Panc1 (cell line): ENCODE results near the gene LRMDA. TPM values are rescaled to one million over a fixed set of nuclear protein-coding genes. Genes with fewer than 3 reads are reported as not detected.

Experiments used
- ATAC-seq: fragments of 200-7000 bp; cut with Tn5 transposase; 2 replicates; pipeline ENCODE4 v1.9.1; 2020; ENCODE audit warnings: mild to moderate bottlenecking, moderate library complexity
- BruUV-seq: library from RNA; stranded (reverse); fragments of 400-500 nt; replicated peaks from 2 replicates; lab custom pipeline; 2021; lab: Mats Ljungman, UMichigan
- CTCF ChIA-PET: fragments of 300-600 bp; sonication (Branson Sonifier 250); formaldehyde crosslinking; loops from one replicate; lab custom pipeline; 2022; ENCODE audit warnings: antibody characterized with exemption; lab: Charles Lee
- POLR2A ChIA-PET: fragments of 300-600 bp; sonication (Branson Sonifier 250); formaldehyde crosslinking; loops from one replicate; lab custom pipeline; 2022; ENCODE audit warnings: antibody characterized with exemption; lab: Charles Lee
- DNase-seq: peaks from one replicate; pipeline ENCODE4 v3.0.0-alpha.2; 2010; ENCODE audit warnings: low read depth, low spot score
- H3K27ac ChIP-seq: 2 replicates; pipeline ENCODE4 v1.5.1; 2011; ENCODE audit warnings: mild to moderate bottlenecking, low read length, inconsistent platforms
- H3K27me3 ChIP-seq: fragments of 200-500 bp; sonication (Bioruptor generic); 2 replicates; pipeline ENCODE4 v1.6.0; 2014; ENCODE audit warnings: low read length, inconsistent platforms; ENCODE audit not compliant: control insufficient read depth, insufficient read depth
- H3K36me3 ChIP-seq: fragments of 200-500 bp; sonication (Bioruptor generic); 2 replicates; pipeline ENCODE4 v1.5.1; 2014; ENCODE audit warnings: inconsistent platforms, mild to moderate bottlenecking, low read length, moderate library complexity; ENCODE audit not compliant: control insufficient read depth, insufficient read depth
- H3K4me1 ChIP-seq: 2 replicates; pipeline ENCODE4 v1.5.1; 2011; ENCODE audit warnings: inconsistent platforms, mild to moderate bottlenecking, low read length, moderate library complexity; ENCODE audit not compliant: control insufficient read depth, insufficient read depth
- H3K4me3 ChIP-seq, 2 experiments: 2 replicates each; pipeline ENCODE4 v1.5.1; 2011 to 2012; ENCODE audit warnings: low read depth in 2 of 2, low read length in 2 of 2, mild to moderate bottlenecking in 2 of 2, inconsistent platforms in 1 of 2, moderate library complexity in 1 of 2
- H3K9me3 ChIP-seq: fragments of 200-500 bp; sonication (Bioruptor generic); 2 replicates; pipeline ENCODE4 v1.5.1; 2014; ENCODE audit warnings: low read depth, mild to moderate bottlenecking, inconsistent platforms, low read length, moderate library complexity; ENCODE audit not compliant: control insufficient read depth, insufficient read depth
- POLR2AphosphoS5 ChIP-seq: IDR thresholded peaks from 2 replicates; pipeline ENCODE4 v1.6.1; 2012; ENCODE audit warnings: mild to moderate bottlenecking, low read depth, low read length, moderate library complexity
- SIN3A ChIP-seq: IDR thresholded peaks from 2 replicates; pipeline ENCODE4 v1.6.1; 2012; ENCODE audit warnings: low read depth, mild to moderate bottlenecking, low read length, moderate library complexity, borderline replicate concordance; ENCODE audit not compliant: insufficient read depth
- TCF7L2 ChIP-seq: IDR thresholded peaks from 2 replicates; pipeline ENCODE4 v1.6.1; 2011; ENCODE audit warnings: mild to moderate bottlenecking, low read depth, low read length, inconsistent platforms
- in situ Hi-C: cut with HindIII; loops from 2 replicates; pipeline ENCODE4 v1.10.0; 2016; ENCODE audit warnings: low sequenced_read_pairs, low pct_unique_long_range_greater_than_20kb
- intact Hi-C: fragments of 100-400 bp; cut with micrococcal nuclease; formaldehyde crosslinking; loops from one replicate; pipeline ENCODE4 v1.10.0; 2022; ENCODE audit not compliant: unreplicated experiment
- total RNA-seq: library from RNA; stranded (reverse); gene quantifications from one replicate; pipeline ENCODE4 v1.2.1, GENCODE V29; 2021; ENCODE audit not compliant: unreplicated experiment
- TF ChIP-seq, protein P1 (sequence below): fragments of 450-650 bp; IDR thresholded peaks from 2 replicates; pipeline ENCODE4 v1.5.1; 2017; ENCODE audit warnings: mild to moderate bottlenecking
- TF ChIP-seq, protein P2 (sequence below), 2 experiments: IDR thresholded peaks; 2 replicates each; pipeline ENCODE4 v1.6.1; 2011 to 2012; ENCODE audit warnings: low read depth in 2 of 2, control low read depth in 1 of 2, low read length in 1 of 2, mild to moderate bottlenecking in 1 of 2, moderate library complexity in 1 of 2; ENCODE audit not compliant: insufficient read depth in 1 of 2

The LRMDA gene
- total RNA-seq, 1 experiment from 2014 or later: 1.2 TPM

DNA sequence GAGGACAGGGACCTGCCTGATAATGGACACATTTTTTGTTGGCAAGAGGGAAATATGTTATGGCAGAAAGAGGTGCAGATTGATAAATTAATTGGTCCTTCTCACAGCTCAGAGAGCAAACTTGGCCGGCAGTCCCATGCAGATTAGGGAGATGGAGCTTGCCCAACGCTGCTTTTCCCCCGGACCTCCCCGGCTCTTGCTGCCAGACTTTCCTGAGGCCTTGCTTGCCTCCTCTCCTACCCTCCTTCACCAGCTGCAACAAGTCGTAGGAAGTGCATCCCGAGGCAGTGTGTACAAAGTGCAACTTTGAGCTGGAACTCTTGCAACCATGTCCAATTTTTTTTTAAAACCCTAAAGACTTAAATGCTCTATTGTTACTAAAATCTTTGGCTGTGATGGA lies 215.5 kb downstream of the LRMDA start:
- ChIA-PET CTCF (no interaction called here), POLR2A (interaction anchor here (0.6 kb wide), 1 partner anchor 380 kb away, joined by 3 read pairs; no protein-coding TSS in a partner anchor)
- TF ChIP-seq TCF7L2 (no peak), SIN3A (no peak), POLR2AphosphoS5 (no peak)
- TF ChIP-seq, protein P1, sequence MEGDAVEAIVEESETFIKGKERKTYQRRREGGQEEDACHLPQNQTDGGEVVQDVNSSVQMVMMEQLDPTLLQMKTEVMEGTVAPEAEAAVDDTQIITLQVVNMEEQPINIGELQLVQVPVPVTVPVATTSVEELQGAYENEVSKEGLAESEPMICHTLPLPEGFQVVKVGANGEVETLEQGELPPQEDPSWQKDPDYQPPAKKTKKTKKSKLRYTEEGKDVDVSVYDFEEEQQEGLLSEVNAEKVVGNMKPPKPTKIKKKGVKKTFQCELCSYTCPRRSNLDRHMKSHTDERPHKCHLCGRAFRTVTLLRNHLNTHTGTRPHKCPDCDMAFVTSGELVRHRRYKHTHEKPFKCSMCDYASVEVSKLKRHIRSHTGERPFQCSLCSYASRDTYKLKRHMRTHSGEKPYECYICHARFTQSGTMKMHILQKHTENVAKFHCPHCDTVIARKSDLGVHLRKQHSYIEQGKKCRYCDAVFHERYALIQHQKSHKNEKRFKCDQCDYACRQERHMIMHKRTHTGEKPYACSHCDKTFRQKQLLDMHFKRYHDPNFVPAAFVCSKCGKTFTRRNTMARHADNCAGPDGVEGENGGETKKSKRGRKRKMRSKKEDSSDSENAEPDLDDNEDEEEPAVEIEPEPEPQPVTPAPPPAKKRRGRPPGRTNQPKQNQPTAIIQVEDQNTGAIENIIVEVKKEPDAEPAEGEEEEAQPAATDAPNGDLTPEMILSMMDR: no peak
- TF ChIP-seq, protein P2, sequence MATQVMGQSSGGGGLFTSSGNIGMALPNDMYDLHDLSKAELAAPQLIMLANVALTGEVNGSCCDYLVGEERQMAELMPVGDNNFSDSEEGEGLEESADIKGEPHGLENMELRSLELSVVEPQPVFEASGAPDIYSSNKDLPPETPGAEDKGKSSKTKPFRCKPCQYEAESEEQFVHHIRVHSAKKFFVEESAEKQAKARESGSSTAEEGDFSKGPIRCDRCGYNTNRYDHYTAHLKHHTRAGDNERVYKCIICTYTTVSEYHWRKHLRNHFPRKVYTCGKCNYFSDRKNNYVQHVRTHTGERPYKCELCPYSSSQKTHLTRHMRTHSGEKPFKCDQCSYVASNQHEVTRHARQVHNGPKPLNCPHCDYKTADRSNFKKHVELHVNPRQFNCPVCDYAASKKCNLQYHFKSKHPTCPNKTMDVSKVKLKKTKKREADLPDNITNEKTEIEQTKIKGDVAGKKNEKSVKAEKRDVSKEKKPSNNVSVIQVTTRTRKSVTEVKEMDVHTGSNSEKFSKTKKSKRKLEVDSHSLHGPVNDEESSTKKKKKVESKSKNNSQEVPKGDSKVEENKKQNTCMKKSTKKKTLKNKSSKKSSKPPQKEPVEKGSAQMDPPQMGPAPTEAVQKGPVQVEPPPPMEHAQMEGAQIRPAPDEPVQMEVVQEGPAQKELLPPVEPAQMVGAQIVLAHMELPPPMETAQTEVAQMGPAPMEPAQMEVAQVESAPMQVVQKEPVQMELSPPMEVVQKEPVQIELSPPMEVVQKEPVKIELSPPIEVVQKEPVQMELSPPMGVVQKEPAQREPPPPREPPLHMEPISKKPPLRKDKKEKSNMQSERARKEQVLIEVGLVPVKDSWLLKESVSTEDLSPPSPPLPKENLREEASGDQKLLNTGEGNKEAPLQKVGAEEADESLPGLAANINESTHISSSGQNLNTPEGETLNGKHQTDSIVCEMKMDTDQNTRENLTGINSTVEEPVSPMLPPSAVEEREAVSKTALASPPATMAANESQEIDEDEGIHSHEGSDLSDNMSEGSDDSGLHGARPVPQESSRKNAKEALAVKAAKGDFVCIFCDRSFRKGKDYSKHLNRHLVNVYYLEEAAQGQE (IDR thresholded peaks at IDR 0.05; ENCODE audit: insufficient read depth in 1 of 2, low read depth in 2 of 2, low read length in 1 of 2): no peak
- Histone ChIP-seq H3K9me3 (no peaks in the 10 kb centered on the region), H3K4me3 (no peak overlapping the region), H3K4me1 (no peaks in the 10 kb centered on the region), H3K36me3 (no peaks in the 10 kb centered on the region), H3K27ac (no peak overlapping the region), H3K27me3 (peaks cover 11% of the 10 kb centered on the region; the same call in 1 of the 2 replicates)
- DNase-seq (no peak), ATAC-seq (no peak)
- in situ Hi-C loops (no loop called here), intact Hi-C loops (no loop called here)
- no TSS peak for BruUV-seq

DNA sequence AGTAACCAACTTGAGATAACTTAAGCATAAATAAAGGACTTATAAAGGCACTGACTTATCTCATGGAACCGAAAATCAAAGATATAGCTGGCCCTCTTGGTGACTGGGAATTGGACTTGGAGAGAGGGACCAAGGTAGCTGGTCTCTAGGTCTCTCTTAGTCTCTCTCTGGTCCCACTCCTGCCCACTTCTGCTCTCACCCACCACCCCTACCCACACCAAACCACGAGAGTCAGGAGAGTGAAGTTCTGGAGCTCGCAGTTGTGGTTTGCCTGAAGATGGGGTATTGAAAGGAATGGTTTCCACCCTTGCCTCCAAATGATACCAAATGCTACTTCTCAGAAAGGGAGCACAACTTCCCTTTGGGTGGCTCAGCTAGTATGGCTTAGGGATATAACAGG lies 216.3 kb downstream of the LRMDA start:
- BruUV-seq: no TSS peak
- no peaks in the 10 kb centered on the region for H3K9me3 ChIP-seq
- H3K4me3 ChIP-seq: no peak overlapping the region
- intact Hi-C loops (no loop called here), in situ Hi-C loops (no loop called here)
- no peaks in the 10 kb centered on the region for H3K4me1 ChIP-seq
- no peak for ATAC-seq
- DNase-seq: no peak
- H3K27me3 ChIP-seq: peaks cover 7% of the 10 kb centered on the region; the same call in 1 of the 2 replicates
- H3K36me3 ChIP-seq: no peaks in the 10 kb centered on the region
- H3K27ac ChIP-seq: no peak overlapping the region
- ChIA-PET POLR2A (no interaction called here), CTCF (no interaction called here)
- TF ChIP-seq SIN3A (no peak), TCF7L2 (no peak)
- TF ChIP-seq, protein P1: no peak
